GM12864 (cell line): ENCODE measurements around the gene ST14.

Source experiments
- DNase-seq: peaks from one replicate; pipeline ENCODE4 v3.0.0-alpha.2; 2011; ENCODE audit warnings: low read depth
- H3K4me3 ChIP-seq: 2 replicates; pipeline ENCODE4 v1.5.1; 2011; ENCODE audit warnings: mild to moderate bottlenecking, low read depth, low read length, control low read depth
- CTCF ChIP-seq: IDR thresholded peaks from 2 replicates; pipeline ENCODE4 v1.5.1; 2011; ENCODE audit warnings: low read depth, mild to moderate bottlenecking, moderate library complexity, low read length, control low read depth, inconsistent platforms; ENCODE audit errors: missing control alignments

Gene ST14

GRCh38 chr11:130118165-130118564 is 41.4 kb upstream of the ST14 start:
- DNase-seq, result peak; percentile 35
- no peak overlapping the region for H3K4me3 ChIP-seq
- no peak for TF ChIP-seq CTCF

- TF ChIP-seq CTCF, result no peak
- DNase-seq, result no peak
- no peak overlapping the region for H3K4me3 ChIP-seq
These were observed 40.8 kb upstream of the ST14 start for GRCh38 chr11:130118636-130119387.

GRCh38 chr11:130120045-130120444 is 39.5 kb upstream of the ST14 start:
- no peak overlapping the region for H3K4me3 ChIP-seq
- TF ChIP-seq CTCF, result no peak
- DNase-seq, result no peak

GRCh38 chr11:130121445-130121978 is 38.1 kb upstream of the ST14 start:
- DNase-seq, result no peak
- TF ChIP-seq CTCF, result no peak
- no peak overlapping the region for H3K4me3 ChIP-seq

GRCh38 chr11:130122141-130122575 is 37.4 kb upstream of the ST14 start:
- no peak overlapping the region for H3K4me3 ChIP-seq
- DNase-seq, result no peak
- no peak for TF ChIP-seq CTCF

- DNase-seq, result no peak
These were observed 36.1 kb upstream of the ST14 start for GRCh38 chr11:130123414-130124040.

More at GRCh38 chr11:130123414-130124040, 36.1 kb upstream of the ST14 start:
- H3K4me3 ChIP-seq, result no peak overlapping the region
- no peak for TF ChIP-seq CTCF
